22Rv1 (cell line): ENCODE results near the gene FAM83F.

Experiments used
- H3K27ac ChIP-seq: fragments of 450-650 bp; 2 replicates; pipeline ENCODE4 v1.5.1; 2017
- ZFX ChIP-seq: fragments of 450-650 bp; IDR thresholded peaks from 2 replicates; pipeline ENCODE4 v1.6.1; 2017; ENCODE audit warnings: antibody characterized with exemption, borderline replicate concordance
- TF ChIP-seq, protein P1 (sequence below): fragments of 450-650 bp; IDR thresholded peaks from 2 replicates; pipeline ENCODE4 v1.5.1; 2017; ENCODE audit warnings: mild to moderate bottlenecking

FAM83F gene

DNA sequence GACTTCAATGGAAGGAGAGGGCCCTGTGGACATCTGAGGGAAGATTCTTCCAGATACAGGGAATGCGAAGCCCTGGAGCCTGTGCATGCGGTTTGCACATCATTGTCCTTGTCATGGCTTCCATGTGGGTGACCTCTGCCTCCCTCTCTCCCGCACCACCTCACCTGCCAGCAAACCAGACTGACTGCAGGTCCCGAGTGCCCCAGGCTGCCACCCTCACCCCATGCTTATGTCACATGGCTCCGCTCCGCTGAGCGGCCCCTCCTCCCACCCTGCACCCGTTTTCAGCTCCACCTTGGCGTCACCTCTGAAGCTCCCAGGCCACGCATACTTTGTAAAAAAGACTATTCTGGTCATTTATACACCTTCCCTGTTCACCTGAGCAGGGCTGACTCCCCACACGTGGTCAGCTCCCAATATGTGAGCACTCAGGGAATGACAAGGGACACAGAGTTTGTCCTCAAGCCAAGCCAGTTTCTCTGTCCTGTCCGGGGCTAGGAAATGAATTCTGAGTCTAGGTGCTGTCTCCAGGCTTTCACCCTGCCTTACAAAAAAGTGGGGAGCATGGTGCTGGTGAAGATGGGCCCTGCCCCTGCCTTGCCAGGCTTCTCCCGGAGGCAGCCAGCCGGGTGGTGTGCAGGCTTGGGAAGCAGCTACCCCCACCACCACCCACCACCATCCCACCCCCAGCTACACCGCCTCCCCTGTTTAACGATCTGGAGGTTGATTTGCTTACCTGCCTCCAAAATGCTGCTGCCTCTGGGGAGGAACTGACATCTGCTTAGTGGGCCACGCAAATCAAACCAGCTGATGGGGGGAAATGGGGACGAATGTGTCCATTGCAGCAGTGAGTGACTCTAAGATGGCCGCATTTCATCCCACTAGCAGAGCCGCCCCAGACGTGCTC, 32.7 kb downstream of the FAM83F start:
- H3K27ac ChIP-seq: no peak overlapping the region
- TF ChIP-seq, protein P1, sequence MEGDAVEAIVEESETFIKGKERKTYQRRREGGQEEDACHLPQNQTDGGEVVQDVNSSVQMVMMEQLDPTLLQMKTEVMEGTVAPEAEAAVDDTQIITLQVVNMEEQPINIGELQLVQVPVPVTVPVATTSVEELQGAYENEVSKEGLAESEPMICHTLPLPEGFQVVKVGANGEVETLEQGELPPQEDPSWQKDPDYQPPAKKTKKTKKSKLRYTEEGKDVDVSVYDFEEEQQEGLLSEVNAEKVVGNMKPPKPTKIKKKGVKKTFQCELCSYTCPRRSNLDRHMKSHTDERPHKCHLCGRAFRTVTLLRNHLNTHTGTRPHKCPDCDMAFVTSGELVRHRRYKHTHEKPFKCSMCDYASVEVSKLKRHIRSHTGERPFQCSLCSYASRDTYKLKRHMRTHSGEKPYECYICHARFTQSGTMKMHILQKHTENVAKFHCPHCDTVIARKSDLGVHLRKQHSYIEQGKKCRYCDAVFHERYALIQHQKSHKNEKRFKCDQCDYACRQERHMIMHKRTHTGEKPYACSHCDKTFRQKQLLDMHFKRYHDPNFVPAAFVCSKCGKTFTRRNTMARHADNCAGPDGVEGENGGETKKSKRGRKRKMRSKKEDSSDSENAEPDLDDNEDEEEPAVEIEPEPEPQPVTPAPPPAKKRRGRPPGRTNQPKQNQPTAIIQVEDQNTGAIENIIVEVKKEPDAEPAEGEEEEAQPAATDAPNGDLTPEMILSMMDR: no peak
- no peak for TF ChIP-seq ZFX

DNA sequence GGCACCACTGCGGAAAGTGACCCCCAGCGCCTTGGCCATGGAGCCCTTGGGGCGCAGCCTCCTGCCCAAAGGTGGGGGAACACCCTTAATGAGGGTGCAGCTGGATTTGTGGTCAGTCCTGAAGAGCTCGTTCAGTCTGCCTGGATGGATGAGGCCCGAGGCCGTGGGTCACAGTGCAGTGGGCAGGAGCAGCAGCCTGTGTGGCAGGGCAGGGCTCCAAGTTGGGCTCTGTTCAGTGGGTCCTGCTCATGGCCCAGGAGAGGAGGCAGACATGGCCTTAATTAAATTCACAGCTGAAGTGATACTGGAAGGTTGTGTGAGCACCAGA, 33.3 kb downstream of the FAM83F start:
- H3K27ac ChIP-seq: no peak overlapping the region
- TF ChIP-seq ZFX: no peak
- TF ChIP-seq, protein P1: no peak

DNA sequence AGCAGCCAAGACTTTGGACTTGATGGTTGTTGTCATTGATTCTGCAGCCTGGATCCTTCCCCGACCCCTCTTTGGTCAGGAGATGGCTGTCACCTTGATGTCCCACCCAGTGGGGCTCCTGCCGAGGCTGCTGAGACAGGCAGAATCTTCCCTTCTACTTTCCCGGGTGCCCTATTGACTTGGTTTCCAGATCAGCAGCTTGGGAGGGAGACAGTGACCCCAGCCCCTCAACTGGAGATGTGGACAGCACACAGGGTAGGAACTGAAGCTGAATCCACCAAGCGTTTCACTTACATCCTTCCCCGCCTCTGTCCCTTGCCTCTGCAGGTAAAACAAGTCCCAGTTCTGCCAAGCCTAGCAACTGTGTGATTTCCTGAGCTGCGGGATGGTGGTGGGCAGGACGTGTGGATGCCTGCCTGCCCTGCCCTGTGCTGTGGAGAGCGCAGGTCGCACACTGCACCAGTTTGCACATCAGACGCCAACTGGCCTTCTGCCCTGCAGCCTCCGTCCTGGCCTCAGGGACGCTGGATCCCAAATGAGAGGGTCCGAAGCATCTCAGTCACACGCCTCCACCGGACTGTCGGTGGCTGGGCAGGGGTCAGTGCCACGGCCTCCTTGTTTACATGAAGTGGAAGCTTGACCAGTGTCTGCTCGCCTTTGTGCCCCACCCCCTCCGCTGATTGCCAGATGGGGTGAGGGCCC, 34.6 kb downstream of the FAM83F start:
- TF ChIP-seq ZFX: no peak
- TF ChIP-seq, protein P1: no peak
- H3K27ac ChIP-seq: no peak overlapping the region

DNA sequence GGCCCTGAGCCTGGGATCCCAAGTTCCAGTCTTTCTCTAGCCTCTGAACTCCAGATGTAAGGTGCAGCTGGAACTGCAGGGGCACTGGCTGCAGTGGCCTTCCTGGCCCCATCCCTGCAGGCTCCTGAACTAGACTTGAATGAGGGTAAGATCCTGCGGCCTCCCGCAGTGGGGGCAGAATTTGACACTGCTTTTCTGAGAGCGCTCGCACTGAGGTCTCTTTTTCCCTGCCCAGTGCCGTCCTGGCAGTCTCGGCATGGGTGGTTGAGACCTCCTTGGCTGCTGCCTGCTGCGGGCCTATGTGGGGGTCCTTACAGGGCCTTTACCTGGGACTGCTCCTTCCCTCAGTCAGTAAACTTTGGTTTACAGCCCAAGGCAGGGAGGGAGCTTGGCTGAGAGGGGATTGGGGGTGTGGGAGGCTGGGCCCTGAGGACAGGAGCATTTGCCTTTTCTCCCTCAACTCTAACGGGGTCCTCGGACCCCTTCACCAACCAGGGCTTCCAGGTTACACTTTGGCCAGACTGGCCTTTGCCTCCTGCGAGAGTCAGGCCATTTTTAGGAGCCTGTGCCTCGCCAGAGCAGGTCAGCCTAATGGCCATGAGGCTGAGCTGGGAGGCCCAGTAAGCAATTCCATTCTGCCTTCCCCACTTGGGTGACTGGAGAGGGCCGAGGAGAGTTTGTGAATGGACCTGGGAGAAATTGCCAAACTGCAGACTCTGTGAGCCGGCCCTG, 35.4 kb downstream of the FAM83F start:
- H3K27ac ChIP-seq: no peak overlapping the region
- TF ChIP-seq ZFX: no peak
- TF ChIP-seq, protein P1: no peak

DNA sequence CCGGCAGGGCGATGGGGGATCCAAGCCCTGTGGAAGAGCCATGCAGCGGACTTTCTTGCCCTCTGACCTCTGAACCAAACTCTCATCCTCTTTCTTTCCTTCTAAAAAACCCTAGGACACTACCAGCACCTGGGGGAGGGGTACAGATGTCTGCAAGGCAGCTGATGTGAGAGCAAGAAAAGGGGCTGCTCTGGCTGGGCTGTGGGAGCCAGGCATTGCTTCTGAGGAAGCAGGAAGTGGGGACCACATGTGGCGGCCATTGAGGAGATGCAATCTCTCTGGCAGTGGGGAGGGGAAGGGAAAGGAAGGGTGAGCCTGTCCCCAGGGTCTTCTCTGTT, 36.0 kb downstream of the FAM83F start:
- H3K27ac ChIP-seq: no peak overlapping the region
- TF ChIP-seq, protein P1: no peak
- TF ChIP-seq ZFX: no peak

DNA sequence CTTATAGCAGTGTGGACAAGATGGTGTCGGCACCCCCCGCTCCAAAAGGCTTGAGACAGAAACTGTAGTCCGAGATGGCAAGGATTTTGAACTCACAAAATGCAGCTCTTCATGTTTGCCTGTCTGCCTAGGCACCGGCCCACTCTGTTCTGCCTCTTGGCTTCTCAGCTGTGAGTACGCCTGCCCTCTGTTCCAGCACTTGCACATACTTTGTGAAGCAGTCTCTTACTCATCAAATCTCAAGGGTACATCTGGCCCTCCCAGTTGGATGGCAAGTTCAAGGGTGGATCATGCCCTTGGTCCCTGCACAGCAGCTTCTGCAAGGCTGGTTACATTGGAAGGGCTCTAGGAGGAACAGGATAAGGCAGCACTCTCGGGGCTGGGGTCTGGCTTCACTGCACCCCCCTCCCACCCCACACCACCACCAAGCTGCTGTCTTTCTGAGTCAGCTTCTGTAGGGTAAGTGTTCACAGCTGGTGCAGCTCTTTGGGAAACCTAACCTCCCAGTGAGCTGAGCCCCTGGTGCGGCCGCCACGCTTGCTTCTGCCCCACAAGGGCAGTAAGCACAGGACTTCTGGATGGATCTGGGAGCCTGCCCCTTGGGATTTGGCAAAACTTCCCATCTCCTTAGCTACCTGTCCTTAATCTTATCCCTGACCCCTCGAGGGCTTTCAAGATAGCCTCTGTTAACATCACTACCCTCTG, 37.2 kb downstream of the FAM83F start:
- TF ChIP-seq ZFX: no peak
- TF ChIP-seq, protein P1: no peak
- H3K27ac ChIP-seq: no peak overlapping the region
